Lower leg skin (tissue), 3 donors: ENCODE measurements around the gene CTRL.

Experiments
- POLR2A ChIP-seq, 2 donors: fragments of 450-650 bp; IDR thresholded peaks; one replicate each; pipeline ENCODE4 v1.6.1; 2016 to 2017; ENCODE audit warnings: antibody characterized with exemption in 2 of 2, mild to moderate bottlenecking in 1 of 2, moderate library complexity in 1 of 2
- TF ChIP-seq, protein P1 (sequence below), 3 donors: fragments of 450-650 bp; IDR thresholded peaks; one replicate each; pipeline ENCODE4 v1.5.1; 2016; ENCODE audit warnings: antibody characterized with exemption in 3 of 3, mild to moderate bottlenecking in 3 of 3, moderate library complexity in 2 of 3

DNA sequence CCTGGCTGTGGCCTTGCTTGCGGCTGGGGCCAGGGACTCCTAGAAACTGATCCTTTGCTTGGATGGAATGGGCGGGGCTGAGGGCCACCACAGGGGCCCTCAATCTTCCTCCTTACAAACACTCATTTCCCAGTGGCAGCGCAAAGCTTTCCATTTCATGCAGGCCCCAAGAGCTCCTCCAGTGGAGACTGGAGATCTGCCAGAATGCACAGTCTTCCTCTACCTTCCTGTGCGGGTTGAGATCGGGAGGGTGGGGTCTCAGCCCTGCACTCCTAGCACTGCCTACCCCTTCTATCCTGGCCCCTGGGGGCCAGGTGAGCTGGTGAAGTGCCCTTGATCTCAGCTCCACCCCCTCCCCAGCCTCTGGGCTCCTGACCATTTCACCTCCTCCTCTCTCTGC, 45.3 kb downstream of the CTRL start:
- TF ChIP-seq, protein P1, sequence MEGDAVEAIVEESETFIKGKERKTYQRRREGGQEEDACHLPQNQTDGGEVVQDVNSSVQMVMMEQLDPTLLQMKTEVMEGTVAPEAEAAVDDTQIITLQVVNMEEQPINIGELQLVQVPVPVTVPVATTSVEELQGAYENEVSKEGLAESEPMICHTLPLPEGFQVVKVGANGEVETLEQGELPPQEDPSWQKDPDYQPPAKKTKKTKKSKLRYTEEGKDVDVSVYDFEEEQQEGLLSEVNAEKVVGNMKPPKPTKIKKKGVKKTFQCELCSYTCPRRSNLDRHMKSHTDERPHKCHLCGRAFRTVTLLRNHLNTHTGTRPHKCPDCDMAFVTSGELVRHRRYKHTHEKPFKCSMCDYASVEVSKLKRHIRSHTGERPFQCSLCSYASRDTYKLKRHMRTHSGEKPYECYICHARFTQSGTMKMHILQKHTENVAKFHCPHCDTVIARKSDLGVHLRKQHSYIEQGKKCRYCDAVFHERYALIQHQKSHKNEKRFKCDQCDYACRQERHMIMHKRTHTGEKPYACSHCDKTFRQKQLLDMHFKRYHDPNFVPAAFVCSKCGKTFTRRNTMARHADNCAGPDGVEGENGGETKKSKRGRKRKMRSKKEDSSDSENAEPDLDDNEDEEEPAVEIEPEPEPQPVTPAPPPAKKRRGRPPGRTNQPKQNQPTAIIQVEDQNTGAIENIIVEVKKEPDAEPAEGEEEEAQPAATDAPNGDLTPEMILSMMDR (IDR thresholded peaks at IDR 0.05): no peak
- TF ChIP-seq POLR2A (IDR thresholded peaks at IDR 0.05): no peak
